GM12874 (cell line): ENCODE data around the gene ATRIP.

ENCODE experiments used
- TF ChIP-seq, protein P1 (sequence below): IDR thresholded peaks from 2 replicates; pipeline ENCODE4 v1.5.1; 2011; ENCODE audit warnings: low read depth, mild to moderate bottlenecking, control low read depth, low read length, moderate library complexity; ENCODE audit not compliant: insufficient read depth

ATRIP gene

DNA sequence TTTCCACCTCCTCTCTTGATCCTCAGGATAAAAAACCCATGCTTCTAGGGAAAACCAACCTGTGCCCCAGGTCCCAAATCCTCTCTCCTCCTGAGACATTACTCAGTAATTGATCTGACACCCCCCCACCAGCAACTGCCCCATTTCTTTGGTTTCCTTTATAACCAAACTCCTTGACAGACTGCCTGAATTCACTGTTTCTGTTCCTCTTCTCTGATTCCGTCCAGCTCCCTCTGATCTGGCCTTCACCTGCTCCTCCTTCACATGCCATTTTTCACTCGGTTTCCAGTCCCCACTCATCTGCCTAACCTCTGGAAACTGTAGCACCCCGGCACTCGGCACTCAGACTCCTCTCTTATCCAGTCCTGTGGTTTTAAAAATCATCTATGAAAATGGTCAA, 8.7 kb upstream of the ATRIP start:
- TF ChIP-seq, protein P1, sequence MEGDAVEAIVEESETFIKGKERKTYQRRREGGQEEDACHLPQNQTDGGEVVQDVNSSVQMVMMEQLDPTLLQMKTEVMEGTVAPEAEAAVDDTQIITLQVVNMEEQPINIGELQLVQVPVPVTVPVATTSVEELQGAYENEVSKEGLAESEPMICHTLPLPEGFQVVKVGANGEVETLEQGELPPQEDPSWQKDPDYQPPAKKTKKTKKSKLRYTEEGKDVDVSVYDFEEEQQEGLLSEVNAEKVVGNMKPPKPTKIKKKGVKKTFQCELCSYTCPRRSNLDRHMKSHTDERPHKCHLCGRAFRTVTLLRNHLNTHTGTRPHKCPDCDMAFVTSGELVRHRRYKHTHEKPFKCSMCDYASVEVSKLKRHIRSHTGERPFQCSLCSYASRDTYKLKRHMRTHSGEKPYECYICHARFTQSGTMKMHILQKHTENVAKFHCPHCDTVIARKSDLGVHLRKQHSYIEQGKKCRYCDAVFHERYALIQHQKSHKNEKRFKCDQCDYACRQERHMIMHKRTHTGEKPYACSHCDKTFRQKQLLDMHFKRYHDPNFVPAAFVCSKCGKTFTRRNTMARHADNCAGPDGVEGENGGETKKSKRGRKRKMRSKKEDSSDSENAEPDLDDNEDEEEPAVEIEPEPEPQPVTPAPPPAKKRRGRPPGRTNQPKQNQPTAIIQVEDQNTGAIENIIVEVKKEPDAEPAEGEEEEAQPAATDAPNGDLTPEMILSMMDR: no peak

DNA sequence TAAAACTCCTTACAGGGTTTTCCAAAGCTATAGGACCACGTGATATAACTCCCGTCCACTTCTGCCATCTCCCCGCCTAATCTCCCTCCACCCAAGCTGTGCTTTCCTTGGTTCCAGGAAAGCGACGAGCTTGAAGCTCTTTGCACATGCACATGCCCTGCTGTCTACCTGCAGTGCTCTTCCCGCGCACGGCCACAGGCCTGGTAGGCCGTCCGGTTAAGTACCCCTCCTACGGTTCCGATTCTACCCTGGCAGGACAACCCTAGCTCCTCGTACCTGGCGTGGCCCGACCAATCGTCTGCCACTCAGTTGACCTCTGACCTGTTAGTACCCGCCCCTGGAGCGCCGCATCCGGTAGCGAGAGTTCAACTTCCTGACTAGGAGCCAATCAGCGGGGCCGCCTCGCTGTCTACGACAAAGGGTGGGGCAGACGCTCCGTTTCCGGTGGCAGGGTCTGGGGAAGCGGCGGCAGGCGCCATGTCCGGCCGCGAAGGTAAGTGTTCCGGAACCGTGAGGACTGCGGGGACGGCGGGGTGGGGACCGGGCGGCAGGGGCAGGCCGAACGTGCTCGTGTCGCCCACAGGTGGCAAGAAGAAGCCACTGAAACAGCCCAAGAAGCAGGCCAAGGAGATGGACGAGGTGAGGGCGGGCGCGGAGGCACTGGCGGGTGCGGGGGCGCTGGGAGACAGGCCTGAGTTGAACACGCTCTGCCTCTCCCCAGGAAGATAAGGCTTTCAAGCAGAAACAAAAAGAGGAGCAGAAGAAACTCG, 6.5 kb upstream of the ATRIP start, which contains the start of the genes CCDC51 and TMA7:
CCDC51 (minus strand) TSS at position 300 of the 770 bp plus-strand sequence. CDS start 4,991 bp downstream, outside the sequence.
TMA7 (plus strand) TSS at position 438 of the 770 bp plus-strand sequence; CDS start at position 478, 40 bp downstream.
- TF ChIP-seq, protein P1: peak; percentile 19; the same call in 1 of the 2 replicates

DNA sequence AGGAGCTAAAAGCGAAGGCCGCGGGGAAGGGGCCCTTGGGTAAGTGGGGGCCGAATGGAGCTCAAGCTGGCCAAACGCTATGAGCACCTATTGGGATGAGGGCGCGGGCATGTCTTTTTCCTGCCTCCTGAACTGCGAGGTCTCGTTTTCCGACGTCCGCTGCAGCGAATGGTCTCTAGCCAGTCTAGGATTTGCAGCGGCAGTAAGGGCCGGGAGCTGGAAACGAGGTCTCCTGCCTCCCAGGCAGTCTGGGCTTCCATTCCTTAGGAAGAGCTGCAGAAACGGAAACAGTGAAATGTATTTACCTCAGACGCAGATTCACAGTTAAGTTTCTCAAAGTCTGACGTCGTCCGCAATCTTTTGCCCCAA, 6.0 kb upstream of the ATRIP start:
- TF ChIP-seq, protein P1: no peak

DNA sequence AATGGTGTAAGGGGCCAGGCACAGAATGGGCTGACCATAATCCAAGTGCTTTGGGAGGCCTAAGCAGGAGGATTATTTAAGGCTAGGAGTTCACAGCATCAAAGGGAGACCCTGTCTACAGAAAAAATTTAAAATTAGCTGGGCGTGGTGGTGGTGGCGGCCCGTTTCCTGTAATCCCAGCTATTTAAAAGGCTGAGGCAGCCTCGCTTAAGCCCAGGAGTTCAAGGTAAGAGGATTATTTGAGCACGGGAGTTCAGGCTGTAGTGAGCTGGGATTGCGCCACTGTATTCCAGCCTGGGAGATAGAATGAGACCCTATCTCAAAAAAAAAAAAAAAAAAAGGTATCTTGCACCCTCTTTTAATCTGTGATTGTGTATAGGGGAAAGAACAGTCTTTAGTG, 4.6 kb upstream of the ATRIP start:
- TF ChIP-seq, protein P1: no peak

DNA sequence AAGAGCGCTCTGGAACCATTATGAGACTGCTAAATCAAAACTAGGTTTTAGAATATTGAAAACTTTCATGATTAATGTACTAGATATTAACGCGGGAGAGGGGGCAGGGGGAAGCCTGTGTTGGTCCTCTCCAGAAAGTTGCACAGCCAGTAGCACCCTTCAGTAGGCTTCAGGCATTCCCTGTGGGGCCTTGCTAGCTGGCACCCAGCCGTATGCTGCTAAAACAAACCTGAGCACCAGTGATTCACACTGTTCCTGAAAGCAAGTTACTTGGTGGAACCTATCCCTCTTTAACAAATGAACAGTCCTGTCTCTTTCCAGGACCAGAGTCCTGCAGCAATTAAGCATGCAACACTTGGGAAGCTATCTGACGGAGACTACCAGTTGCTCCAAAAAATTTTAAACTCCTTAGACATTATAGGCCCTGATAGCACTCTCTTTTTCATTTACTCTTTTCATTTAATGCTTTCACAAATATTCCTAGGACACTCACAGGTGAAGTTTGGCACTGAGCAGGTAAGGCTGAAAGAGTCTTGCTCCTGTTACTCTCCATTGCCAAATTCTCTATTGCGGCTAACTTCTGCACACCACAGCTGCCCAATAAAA, 1.2 kb upstream of the ATRIP start:
- TF ChIP-seq, protein P1: no peak

DNA sequence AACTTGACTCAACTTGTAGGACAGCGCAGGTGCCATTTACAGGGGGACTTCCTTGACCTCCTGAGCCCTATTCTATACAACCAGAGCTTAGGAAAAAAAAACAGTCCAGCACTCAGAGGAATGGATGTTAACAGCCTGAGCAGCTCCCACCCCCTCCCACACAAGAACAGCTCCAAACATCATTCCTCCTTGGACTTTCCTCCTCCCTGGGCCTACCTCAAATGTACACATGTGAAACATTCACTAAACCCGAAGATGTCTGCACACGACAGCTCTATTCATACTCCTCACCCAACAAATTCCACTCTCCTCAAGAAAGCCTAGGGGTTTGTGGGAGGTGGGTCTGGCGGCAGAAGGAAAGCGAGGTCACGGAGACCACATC, 503 bp upstream of the ATRIP start:
- TF ChIP-seq, protein P1: no peak

DNA sequence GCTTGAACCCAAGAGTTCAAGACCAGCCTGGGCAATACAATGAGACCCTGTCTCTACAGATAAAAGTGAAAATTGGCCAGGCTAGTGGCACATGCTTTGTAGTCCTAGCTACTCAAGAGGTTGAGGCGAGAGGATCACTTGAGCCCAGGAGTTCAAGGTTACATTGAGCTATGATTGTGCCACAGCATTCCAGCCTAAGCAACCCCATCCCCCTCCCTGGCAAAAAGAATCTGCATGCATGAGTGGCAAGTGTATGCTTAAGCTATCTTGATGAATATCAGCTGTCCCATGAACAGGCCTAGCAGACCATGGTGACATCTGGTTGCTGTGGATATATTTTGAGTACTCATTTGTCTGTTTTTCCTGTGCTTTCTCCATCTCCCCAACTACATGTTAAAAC, 4.7 kb downstream of the ATRIP start:
- TF ChIP-seq, protein P1: no peak
